Left ventricle myocardium superior (tissue), 1 donor: ENCODE results near the gene NLGN4X. TPM values are rescaled to one million over a fixed set of nuclear protein-coding genes. Genes with fewer than 3 reads are reported as not detected.

Source experiments
- ATAC-seq: fragments of 200-7000 bp; cut with Tn5 transposase; one replicate; pipeline ENCODE4 v1.9.1; 2020; ENCODE audit warnings: mild to moderate bottlenecking, moderate library complexity
- DNase-seq: peaks from one replicate; pipeline ENCODE4 v3.0.0-alpha.2; 2020
- intact Hi-C: fragments of 100-400 bp; cut with micrococcal nuclease; formaldehyde crosslinking; loops from one replicate; pipeline ENCODE4 v1.11.0; 2022
- total RNA-seq: library from RNA; stranded (reverse); fragmentation: NEBNext Ultra II Directional; extraction: Animal tissue kit (Norgen Biotek cat#: 25700); gene quantifications from one replicate; pipeline ENCODE4 v1.2.1, GENCODE V29; 2021
- donor health status: DM: no; HTN: yes; CAD: no; lungs with severe emphysema.

Gene NLGN4X
- total RNA-seq, 1 donor from 2014 or later, result 3.1 TPM

DNA sequence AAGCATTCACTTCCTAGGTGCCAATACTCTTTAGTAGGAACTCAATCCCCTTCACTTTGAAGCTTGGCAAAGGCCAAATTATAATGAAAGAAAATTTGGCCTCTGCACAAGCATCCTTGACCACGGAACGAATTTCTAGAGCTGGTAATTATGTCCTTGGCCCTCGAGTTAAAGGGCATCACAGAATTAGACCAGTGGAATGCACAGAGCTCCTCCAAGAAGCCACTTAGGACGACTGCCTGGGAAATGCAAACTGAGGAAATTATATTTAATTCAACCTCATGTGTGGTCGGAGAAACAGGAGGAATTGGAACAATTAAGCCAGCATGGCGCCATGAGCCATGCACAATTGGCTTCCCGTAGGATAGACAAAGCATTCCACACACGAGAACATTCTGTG, 59.3 kb downstream of the NLGN4X start:
- ATAC-seq (no peak), DNase-seq (no peak)
- intact Hi-C loops, result no loop called here

DNA sequence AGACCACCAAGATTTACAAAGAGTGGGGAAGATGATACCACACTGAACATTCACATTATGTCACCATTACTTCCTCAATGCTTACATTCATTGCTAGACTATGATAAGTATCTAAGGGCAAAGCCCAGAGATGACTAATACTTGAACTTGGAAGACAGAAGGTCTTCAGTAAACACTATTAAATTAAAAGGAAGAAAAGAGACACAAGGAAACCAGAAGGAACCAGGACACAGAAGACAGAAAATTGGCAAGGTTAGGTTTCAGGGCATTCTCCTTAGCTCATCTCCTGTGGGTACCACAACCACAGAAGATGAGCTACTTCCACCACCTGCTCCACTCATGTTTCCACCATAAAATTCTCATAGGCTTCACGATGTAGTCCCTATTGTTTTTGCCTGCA, 64.9 kb downstream of the NLGN4X start:
- DNase-seq (no peak), ATAC-seq (no peak)
- intact Hi-C loops, result no loop called here

DNA sequence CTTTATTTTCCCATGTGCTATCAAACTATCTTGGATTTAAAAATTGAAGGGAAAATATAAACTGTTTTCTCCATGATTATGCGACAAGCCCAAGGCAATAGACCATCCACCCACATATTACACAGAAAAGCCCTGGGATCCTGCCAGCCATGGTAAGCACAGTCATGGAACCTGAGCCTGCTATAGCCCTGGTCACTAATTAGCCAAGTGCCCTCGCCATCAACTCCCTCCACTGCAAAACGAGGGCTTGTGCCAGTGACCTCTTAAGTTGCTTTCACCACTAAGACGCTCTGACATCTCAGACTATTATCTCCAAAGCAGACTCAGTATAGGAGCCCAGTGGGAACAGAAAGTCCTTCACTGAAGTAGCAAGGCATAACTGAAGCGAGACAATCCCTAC, 69.2 kb downstream of the NLGN4X start:
- DNase-seq, result no peak
- ATAC-seq, result no peak

DNA sequence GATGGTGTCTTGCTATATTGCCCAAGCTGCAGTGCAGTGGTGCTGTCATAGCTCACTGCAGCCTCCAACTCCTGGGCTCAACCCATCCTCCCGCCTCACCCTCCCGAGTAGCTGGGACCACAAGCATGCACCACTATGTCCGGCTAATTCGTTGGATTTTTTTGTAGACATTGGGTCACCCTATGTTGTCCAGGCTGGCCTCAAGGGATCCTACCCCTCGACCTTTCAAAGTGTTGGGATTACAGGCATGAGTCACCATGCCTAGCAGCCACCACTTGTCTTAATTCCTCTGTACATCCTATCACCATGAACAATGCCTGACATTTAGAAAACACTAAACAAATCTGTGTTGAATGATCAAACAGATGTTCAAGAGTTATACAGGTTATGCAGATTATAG, 76.7 kb downstream of the NLGN4X start:
- no peak for ATAC-seq
- DNase-seq, result no peak
- intact Hi-C loops, result no loop called here

More for the DNA sequence above, 69.2 kb downstream of the NLGN4X start:
- intact Hi-C loops, result no loop called here

DNA sequence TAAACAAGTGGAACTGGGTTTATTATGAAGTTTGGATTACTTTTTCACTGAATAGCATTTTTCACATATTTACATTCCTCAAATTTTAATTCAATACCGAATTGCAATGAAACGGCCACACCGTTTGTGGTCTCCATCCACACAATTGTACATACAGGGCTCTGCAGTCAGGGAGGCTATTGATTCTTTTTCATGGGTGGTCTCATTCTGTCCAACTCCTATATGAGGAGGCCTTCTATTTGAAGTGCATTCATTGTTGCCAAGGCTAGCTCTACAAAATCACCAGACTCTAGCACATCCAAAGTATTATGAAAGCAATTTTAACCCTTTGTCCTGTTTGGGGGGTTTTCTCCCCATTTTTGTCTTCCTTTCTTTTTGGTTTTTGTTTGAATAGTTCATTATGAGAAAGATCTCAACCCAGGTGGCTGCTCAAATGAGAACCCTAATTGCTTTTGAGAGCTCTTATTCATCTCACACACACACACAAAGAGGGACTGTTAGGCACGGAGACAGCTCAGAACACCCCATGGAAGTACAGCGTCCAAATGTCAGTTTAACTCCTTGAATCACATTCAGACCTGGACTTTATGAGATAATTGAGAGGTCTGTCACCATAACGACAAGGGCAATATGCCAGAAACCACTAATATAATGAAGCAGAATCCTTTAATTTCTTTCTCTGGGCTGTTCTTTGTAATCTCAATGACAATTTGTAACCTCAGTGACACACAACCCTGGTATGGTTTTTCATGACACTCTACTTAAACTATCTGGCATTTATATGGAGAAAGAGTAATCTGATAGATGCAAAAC, 79.4 kb downstream of the NLGN4X start:
- DNase-seq (no peak), ATAC-seq (no peak)
- intact Hi-C loops, result no loop called here

DNA sequence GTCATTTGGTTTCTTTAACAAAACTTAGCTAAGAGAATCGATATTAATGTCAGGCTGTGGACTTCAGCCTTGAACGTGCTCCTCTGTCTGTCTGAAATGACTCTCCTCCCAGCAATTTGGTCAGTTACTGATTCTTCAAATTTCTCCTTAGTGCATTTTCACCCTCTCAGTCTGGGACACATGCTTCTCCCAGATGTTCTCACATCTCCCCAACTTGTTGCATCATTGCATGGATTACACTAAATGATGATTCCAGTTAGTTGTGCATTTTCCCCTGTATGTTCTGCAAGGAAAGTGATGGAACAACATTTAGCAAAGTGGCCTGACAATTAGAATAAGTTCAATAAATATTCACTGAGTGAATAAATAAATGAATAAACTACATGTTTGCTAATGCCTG, 94.4 kb downstream of the NLGN4X start:
- DNase-seq (no peak), ATAC-seq (no peak)
- intact Hi-C loops, result no loop called here

DNA sequence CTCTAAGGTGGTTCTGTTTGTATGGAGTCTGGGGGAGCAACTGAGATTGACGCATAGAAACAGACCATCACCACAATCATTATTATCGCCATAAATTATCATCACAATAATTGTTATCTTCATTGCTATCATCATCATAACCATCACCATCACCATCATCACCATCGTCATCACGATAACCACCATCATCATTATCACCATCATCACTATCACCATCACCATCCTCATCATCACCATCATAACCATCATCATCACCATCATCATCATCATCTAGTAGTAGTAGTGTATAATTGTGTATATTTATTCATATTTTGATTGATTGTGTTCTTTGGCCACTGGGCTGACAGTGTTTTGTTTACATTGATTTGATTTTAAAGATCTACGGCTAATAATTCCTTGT, 95.7 kb downstream of the NLGN4X start:
- ATAC-seq, result no peak
- no peak for DNase-seq
- intact Hi-C loops, result no loop called here

DNA sequence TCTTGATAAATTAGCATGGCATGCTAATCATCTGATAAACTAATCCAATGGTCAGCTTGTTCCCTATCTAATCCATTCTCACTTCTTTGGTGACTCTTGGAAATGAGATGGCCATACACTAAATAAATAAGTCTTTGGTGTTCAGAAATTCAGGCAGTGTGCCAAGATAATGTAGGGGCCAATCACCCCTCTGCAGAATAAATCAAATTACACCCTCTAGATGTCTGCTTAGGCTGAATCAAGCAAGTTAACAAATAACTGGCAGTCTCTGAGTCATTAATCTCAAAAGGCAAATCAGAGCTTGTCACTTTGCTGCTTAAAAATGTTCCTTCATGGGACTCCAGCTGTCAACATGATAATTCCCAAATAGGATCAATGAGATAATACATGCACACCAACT, 97.4 kb downstream of the NLGN4X start:
- DNase-seq (no peak), ATAC-seq (no peak)
- intact Hi-C loops, result no loop called here

DNA sequence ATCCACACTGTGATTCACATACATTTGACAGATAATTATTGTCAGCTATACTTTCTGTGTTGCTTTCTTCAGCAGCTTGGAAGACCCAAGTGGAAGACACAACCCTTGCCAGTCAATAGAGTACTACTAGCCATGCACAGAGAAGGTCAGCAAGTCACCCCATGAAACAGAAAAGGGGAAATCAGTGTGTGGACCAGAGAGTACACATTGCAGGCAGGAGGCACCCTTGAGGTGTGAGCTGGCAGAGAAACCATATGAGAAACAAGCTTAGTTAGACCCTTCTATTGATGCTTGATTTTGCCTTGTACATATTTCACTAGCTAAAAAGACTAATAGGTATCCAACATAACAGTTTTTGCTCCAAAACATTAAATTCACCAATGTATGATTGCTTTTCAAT, 99.5 kb downstream of the NLGN4X start:
- ATAC-seq (no peak), DNase-seq (no peak)
- intact Hi-C loops, result no loop called here

DNA sequence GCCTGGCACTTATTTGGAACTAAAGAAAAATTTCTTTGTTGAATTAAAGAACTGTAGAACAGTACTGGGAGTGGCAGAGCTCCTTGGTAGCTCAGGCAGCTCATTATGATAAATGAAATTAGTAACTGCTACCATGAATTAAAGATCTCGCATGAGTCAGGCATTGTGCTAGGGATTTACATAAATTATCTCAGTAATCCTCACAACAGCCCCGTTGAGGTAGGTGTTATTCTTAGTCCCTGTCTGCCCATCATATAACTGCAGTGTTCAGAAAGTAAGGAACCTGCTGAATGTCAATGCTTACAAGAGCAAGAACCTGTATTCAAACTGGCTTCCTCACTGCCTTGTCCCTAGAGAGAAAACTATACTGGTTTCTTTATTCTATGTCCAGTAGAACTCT, 108.3 kb downstream of the NLGN4X start:
- ATAC-seq, result no peak
- DNase-seq, result no peak
- intact Hi-C loops, result no loop called here

DNA sequence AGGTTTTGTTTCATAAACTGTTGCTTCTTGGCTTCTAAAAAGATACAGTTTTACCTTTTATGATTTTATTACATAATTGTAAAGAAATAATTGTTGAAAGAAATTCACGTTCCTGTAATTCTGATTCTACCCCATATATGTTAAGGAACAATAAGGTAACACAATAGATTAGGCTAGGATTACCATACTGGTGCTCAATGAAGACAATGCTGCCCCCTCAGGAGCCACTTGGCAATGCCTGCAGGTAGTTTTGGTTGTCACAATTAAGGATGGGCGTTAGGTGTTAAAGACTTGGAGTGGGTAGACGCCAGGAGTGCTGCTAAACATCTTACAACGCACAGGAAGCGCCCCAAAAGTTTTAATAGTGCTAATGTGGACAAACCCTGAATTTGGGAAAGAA, 133.2 kb downstream of the NLGN4X start:
- DNase-seq (no peak), ATAC-seq (no peak)
- intact Hi-C loops, result no loop called here

DNA sequence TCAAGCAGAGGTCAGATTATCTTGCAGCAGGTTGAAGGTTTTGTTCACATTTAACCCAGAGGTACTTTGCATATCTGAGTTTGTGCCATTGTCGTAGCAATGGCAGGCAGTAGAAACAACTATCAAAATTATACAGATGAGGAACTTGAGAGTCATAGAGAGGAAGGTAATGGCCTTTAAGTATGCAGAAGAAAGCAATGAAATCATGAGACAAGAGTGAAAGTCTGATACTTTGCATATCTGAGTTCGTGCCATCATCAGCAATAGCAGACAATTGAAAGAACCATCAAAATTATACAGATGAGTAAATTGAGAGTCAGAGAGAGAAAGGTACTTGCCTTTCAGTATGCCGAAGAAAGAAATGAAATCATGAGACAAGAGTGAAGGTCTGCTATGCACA, 154.1 kb downstream of the NLGN4X start:
- no peak for ATAC-seq
- DNase-seq, result no peak
- intact Hi-C loops, result no loop called here

DNA sequence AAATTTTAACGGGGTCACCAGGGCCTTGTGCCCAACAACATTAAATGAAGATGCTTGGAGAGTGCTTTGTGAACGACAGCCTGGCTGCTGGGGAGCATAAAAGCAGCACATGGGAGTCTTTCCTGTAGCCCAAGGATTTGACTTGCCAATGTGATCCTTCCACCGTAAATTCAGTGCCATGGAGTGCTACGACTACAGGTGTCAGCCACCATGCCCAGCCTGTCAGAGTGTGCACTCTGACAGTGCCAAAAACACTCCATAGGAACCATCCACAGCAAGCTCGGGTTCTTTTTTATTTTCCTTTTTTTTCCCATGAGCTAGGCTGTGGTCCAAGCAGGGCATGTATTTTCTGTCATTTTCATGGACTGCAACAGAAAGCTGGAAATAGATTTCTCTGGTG, 156.9 kb downstream of the NLGN4X start:
- no peak for DNase-seq
- ATAC-seq, result no peak
- intact Hi-C loops, result no loop called here

DNA sequence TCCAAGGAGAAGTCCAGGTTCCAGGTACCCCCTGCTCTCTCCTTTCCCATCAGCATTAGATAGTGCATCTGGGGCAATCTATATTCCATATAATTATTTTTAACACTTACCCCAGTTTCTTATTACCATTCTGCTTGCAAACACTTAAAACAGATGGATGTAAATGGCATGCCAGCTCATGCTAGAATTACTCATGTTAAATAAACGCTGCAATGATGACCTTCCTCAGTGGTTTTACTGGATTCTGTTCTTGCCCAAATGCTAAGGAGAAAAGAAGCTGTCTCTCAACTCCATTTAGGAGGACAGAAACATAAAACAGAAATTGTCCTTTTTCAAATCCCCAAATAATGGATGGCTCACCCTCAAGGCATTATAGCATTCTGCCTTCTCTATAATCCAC, 161.1 kb downstream of the NLGN4X start:
- ATAC-seq, result no peak
- intact Hi-C loops, result no loop called here
- DNase-seq, result no peak

DNA sequence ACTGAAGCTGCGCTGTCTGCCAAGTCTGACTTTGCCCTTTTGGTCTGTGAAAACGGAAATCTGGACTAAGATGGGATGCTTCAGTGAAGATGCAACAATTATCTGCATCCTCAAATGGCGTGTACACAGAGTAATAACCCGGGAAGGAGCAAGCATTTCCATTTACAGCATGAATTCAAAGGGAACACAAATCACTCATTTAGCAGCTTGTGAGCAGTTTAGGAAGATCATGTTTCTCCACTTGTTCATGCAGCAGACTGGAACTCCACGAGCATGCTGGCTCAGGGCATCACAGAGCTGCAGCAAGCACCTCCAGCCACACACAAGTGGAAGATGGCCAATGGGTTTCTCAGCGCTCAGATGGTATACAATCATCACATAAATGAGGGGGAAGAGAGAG, 175.5 kb downstream of the NLGN4X start:
- no peak for ATAC-seq
- intact Hi-C loops, result no loop called here

DNA sequence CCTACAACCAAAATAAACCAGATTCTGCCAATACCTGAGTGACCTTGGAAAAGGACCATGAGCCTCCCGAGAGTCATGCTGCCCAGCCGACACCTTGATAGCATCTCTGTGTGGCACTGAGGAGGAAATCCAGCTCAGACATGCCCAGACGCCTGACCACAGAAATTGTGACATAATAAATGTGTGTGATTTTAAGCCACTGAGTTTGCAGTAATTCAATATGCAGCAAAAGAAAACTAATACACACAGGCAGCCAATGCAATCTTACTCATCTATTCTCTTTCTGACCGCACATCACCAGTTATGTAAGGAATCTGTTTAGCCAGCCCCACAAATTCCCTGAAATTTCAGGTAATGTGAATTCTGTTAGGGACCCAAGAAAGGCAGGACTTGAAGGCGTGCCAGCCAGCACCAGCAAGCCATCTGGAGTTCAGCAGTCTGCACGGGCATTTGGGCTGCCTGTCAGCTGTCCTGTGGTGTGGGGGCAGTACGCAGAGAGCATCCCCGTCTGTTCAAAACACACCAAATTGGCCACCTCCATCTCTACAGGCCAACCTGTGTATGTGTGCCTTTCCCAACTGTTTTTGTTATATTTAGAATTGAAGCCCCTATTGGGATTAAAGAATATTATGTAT, 176.4 kb downstream of the NLGN4X start:
- ATAC-seq (no peak), DNase-seq (no peak)
- intact Hi-C loops, result no loop called here

More for the DNA sequence above, 175.5 kb downstream of the NLGN4X start:
- no peak for DNase-seq

DNA sequence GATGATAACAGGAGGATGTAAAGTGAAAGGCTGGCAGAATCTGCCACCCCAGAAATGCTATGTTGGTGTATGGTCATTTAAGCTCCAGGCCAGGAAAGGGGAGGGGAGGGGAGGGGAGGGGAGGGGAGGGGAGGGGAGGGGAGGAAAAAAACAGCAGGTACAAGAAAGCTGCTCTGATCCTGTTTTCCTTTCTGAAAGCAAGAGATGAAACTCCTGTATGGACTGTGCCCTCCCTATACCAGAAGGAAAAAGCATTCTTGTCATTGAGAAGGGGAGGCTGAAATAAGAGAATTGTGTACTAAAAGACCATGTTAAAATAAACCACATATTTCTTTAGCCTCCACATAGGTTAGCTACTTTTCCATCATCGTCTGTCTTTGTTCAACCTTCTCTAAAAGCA, 179.5 kb downstream of the NLGN4X start:
- intact Hi-C loops, result no loop called here
- DNase-seq (no peak), ATAC-seq (no peak)

DNA sequence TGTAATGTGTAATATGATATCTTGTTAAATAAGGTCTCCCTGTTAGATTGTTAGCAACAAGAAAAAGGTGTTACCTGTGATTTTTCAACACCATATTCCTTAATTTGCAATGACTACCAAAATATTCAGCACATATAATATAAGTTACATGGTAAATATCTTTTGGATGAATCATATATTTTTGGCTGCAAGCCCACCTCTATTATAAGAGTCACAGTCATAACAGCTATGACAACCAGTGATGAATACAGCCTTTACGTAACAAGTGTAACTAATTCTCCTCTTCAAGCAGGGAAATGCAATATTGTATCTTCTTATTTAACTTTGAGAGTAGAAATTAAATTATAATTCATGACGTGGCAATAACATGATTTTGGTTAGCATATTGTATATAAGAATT, 187.0 kb downstream of the NLGN4X start:
- no peak for DNase-seq
- ATAC-seq, result no peak
- intact Hi-C loops, result no loop called here

DNA sequence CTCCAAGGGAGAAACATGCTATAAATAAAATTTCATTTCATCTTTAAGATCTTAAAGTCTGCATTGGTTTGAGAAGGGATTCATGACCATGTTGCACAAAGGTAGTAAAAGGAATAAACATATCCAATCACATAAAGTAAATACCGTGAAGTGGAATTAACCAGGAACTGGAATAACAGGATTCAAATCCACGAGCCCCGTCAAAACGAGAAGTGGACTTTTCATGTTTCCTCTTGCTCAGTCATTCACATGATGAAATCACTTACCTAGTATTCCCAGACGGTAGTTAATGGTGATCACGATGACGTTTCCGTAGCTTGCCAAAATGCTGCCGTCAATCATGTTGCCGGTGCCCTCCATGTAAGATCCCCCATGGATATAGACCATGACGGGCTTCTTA, 199.7 kb downstream of the NLGN4X start:
- ATAC-seq (no peak), DNase-seq (no peak)
- intact Hi-C loops, result no loop called here

DNA sequence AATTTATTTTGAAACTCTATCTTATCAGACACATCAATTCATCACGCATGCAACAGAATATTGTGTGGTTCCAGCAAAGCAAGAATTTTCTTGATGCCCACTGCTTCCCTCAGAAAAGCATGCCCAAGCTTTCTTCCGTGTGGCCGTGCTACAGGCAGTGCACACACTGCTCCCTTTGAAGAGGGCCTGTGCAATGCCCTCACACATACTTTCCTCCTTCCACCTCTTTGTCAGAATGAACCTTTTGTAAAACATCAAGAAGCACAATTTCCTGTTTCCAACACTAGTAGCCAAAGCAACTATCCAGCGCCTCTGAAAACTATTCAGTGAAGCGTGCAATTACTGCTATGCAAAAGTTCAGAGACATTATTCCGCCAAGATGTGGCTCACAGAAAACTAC, 201.7 kb downstream of the NLGN4X start:
- intact Hi-C loops, result no loop called here
- DNase-seq (no peak), ATAC-seq (no peak)

DNA sequence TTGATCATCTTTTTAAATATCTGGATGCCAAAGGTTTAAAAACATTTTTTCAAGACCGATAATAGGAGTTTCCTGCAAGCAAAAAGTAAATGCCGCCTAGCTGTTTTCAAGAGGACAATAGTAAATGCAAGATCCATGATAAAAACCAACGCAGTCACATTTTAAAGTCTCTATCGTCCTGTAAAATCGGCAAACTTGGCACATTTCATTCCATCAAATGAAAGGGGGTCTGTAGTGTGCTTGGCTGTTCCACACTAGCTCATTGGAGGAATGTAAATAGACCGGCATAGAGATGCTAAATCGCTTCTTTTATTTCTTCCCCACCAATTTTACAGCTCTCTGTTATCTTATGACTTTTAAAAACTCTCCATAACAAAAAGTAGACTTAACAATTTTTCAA, 202.2 kb downstream of the NLGN4X start:
- ATAC-seq, result no peak
- no peak for DNase-seq
- intact Hi-C loops, result no loop called here
